DMS153 treated with DMSO at 0.1 percent for 48 hours (cell line): ENCODE results near the gene SH2D3C.
"Not testable (repeated sequence)": the region's sequence is repeated elsewhere in the genome, so short reads cannot be mapped to it uniquely, and the experiment has no call there.

Source experiments
- DNase-seq: peaks from one replicate; lab custom pipeline; 2025; ENCODE audit not compliant: unreplicated experiment; lab: John Stamatoyannopoulos, UW

Gene SH2D3C

GRCh38 chr9:127785023-127785932 lies 6.8 kb upstream of the SH2D3C start:
- DNase-seq, result peak; percentile 66

- DNase-seq, result no peak
Observed at GRCh38 chr9:127783111-127784008, 4.9 kb upstream of the SH2D3C start.

- DNase-seq, result no peak
Observed at GRCh38 chr9:127781806-127782205, 3.3 kb upstream of the SH2D3C start.

- not testable (repeated sequence) for DNase-seq
Observed at GRCh38 chr9:127780909-127781308, 2.4 kb upstream of the SH2D3C start.

- no peak for DNase-seq
Observed at GRCh38 chr9:127780126-127780885, 1.8 kb upstream of the SH2D3C start.

- DNase-seq, result no peak
Observed at GRCh38 chr9:127779136-127779981, 893 bp upstream of the SH2D3C start.

GRCh38 chr9:127777368-127777980 lies 992 bp downstream of the SH2D3C start:
- DNase-seq, result no peak

GRCh38 chr9:127776924-127777289 lies 1.6 kb downstream of the SH2D3C start:
- no peak for DNase-seq

- DNase-seq, result no peak
Observed at GRCh38 chr9:127776195-127776923, 2.1 kb downstream of the SH2D3C start.

- no peak for DNase-seq
Observed at GRCh38 chr9:127773981-127774380, 4.5 kb downstream of the SH2D3C start.

GRCh38 chr9:127773272-127773671 lies 5.2 kb downstream of the SH2D3C start:
- no peak for DNase-seq

- DNase-seq, result no peak
Observed at GRCh38 chr9:127772603-127773002, 5.9 kb downstream of the SH2D3C start.

GRCh38 chr9:127771570-127772189 lies 6.8 kb downstream of the SH2D3C start:
- no peak for DNase-seq

GRCh38 chr9:127770905-127771569 lies 7.4 kb downstream of the SH2D3C start:
- peak; percentile 93 for DNase-seq

- no peak for DNase-seq
Observed at GRCh38 chr9:127770583-127770904, 7.9 kb downstream of the SH2D3C start.

- DNase-seq, result no peak
Observed at GRCh38 chr9:127769929-127770582, 8.4 kb downstream of the SH2D3C start.

GRCh38 chr9:127769101-127769500 lies 9.4 kb downstream of the SH2D3C start:
- no peak for DNase-seq

GRCh38 chr9:127768698-127769097 lies 9.8 kb downstream of the SH2D3C start:
- no peak for DNase-seq
